Measurements from ENCODE around the gene ADGRL3.

- no peak for TF ChIP-seq CTCF (IDR thresholded peaks at IDR 0.05)
- TF ChIP-seq EP300 (IDR thresholded peaks at IDR 0.05): no peak
- no peak for TF ChIP-seq POLR2AphosphoS5 (IDR thresholded peaks at IDR 0.05)
- no peak for TF ChIP-seq POLR2A (IDR thresholded peaks at IDR 0.05; ENCODE audit: low read depth)
These were observed 793.9 kb downstream of the ADGRL3 start for GRCh38 chr4:61994036-61994435.

Measured in esophagus muscularis mucosa (tissue), 4 donors.